Measurements from ENCODE around the gene GSS. TPM values are rescaled to one million over a fixed set of nuclear protein-coding genes. Genes with fewer than 3 reads are reported as not detected.

GSS gene
- 47.2 and 53.1 TPM in 2 replicates for total RNA-seq

DNA sequence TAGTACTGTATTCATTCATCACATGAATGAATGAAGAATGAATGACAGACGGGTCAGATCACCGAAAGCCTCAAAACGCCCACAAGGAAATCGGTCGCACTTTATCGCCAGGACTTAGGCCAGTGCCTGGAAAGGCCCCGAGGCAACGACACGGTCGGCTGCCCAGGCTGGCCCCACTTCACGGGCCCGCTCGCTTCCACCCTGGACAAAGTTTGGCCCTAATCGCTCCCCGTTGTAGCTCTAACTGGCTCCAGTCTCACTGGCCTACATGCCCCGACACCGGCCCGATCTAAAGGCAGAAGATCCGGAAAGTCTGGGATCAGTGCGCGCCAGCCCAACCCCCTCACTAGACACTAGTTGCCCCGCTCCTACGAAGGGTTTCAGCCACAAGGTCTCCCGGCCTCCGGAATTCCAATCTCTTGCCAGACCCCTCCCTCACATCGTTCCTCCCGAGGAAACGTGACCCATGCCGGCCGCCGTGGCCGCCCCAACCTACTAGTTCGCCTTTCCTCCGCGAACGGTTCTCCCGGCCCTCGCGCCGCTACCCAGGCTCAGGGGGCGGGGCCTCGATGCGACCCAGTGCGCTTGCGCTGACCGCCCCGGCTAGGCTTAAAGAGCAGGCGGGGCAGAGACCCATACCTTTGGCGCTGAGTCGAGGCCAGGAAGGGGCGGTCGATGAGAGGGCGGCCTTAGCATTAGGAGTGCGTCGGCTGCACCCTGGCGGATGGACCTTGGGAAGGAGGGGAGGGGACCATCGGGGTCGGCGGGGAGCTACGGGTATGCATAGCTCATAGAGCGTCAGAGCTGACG, at the start of gene GSS, which contains the start of gene MYH7B:
Gene GSS (minus strand): TSS at position 576 of the 810 bp plus-strand sequence. CDS start 3,954 bp downstream, outside the sequence.
Gene MYH7B (plus strand): TSS at position 638 of the 810 bp plus-strand sequence. CDS start 22,138 bp downstream, outside the sequence.
- intact Hi-C loops (cut with micrococcal nuclease) = loop anchor here (1.0 to 10.0 kb wide), 5 partner anchors 81 to 997 kb away; partner anchors contain the start of genes ITCH, NCOA6, SCAND1 and TRPC4AP

DNA sequence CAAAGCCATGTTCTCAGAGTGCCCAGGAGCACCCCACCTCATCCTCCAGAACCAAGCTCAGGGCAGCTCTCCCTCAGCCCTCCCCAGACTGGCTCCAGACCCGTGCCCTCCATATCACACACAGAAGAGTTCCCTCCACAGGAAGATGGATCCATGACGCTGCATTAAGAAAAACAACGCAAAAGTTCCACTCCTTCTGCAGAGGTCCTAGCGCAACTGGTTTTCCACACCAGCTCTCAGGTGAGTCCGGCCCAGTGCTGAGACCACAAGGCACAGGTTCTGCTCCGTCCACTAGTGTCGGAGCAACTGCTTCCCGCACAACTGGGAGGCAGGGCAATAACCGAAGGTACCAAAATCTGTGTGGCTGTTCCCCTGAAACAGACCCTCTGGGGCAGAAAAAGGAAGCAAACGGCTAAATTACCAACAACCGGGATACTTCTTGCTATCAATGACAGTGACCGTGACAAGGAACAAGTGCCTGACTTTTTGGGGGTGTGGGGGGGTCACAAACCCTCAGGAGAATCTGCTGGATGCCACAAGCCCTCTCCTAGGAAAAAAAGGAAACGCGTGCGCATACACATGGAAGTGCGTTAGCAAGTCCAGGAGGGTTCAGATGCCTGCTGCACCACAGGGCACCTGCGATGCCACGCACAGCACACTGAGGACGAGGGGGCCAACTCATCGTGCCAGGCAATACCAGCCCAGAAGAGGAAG, 49.3 kb upstream of the GSS start:
- intact Hi-C loops (cut with micrococcal nuclease) = no loop called here

DNA sequence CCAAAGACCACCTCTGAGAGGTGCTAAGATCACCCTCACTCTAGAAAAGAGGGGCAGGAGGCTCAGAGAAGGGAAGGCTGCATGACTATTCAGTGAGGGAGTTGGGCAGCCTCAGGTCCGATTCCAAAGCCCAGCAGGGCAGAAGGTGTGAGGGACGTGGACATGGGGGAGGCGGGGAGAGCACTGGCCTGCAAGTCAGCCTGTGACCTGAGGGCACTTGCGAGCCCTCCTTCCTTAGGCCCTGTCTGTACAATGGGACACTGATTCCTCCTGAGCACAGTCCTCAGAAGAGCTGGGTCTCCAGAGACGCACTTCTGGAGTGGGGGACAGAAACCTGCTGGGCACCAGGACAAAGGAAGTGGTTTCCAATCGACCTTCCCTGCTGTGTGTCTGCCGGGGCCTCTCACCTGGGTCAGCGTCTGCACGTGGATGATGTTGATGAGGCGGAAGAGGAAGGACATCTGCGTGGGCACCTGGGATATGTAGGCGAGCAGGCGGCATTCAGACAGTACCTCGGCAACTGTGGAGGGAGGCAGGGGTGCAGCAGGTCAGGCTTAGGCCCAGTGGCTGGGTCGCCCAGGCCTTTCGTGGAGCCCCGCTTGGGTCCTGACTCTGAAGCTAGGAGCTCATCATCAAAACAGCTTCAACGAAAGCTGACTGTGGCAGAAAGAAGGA, 48.6 kb upstream of the GSS start:
- intact Hi-C loops (cut with micrococcal nuclease) = no loop called here

DNA sequence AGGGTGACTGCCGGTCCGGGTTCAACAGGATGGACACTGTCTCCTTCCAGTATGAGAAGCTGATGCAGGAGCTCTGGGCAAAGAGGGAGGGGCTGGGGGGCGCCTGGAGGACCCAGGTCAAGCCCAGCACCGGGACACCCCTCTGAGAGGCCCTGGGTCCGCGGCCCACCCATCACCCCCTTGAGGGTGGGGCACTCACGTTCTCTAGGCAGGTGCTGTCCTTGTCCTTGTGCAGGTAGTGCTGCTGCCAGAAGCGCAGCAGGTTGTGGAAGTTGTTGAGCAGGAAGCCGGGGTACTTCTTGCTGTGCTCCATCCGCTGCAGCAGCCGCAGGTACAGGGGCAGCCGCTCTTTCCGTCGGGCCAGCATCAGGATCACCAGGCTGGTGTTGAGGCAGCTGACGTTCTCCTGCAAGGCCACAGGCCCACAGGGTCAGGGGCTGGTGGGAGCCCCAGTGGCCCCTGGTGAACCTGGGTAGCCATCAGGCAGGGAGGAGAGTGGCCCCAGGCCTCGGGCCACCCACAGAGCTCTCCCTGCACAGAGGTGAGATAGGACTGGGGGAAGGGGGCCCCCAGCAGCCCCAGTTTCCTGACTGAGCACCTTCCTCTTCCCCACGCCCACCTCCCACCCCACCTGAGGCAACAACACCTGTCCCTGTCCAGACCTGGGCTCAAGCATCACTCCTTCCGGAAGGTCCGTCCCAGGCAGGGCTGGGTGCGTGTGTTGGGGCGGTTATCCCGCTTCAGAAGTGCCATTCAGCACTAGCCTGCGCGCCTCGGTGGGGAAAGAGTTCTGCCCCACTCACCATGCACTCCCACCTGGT, 47.8 kb upstream of the GSS start:
- intact Hi-C loops (cut with micrococcal nuclease) = no loop called here

DNA sequence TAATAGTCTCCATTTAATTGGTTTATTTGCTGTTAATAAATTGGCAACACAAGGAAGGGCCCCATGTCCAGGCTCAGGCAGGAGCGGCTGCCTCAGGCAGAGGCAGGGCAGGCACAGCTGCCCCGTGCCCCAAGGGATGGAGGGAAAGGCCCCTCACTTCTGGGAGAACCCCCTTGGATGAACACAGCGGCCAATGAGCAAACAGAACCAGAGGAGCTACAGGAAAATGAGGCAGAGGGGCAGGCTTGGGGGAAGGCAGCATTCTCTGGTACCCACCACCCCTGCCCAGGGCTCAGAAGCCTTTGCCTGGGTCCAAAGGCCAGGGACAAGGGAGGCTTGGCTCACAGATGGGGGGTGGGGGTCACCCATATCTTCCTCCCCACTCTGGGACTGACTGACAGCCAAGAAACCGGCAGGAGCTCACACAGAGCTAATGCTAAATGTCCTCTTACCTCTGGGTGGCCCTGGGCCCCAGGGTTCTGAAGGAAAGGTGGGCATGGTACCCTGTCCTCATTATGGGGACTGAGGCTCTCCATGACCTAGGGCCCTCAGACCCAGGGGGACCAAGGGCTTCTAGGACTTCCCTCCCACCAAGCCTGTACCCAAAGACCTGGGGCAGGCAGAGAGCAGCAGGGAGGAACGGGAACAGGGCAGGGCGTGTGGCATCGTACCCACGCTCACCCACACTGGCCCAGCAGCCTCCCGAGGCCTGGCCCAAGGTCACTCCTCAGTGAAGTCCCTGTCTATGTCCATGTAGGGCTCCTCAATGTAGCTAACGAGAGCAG, 47.0 kb upstream of the GSS start:
- intact Hi-C loops (cut with micrococcal nuclease) = no loop called here

DNA sequence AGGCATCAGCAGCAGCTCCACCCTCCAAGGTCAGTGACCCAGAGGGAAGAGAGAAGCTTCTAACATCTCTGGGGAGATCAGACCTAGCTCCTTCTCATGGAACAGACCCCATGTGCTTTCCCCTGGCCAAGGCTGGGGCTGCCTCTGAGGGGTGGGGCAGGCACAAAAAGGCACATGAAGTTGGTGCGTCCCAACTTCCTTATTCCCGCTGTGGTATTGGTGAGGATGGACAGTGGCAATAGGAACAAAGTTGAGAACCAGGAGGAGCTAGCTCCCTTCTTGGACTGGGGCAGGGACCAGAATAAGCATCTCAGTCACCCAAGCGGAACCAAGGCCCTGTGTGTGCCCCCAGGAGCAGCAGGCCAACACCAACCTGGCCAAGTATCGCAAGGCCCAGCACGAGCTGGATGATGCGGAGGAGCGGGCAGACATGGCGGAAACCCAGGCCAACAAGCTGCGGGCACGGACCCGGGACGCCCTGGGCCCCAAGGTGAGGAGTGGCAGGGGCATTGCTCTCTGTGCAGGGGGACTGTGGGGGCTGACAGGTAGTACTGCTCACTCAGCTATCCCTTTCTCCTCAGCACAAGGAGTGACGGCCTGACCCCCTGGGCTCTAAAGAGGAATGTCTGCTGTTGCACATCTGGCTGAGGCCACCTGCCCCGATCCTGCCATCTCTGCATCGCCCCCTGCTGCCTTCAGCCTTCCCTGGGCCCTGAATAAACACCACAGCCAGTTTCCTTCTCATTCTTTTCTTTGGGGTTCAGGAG, 46.2 kb upstream of the GSS start:
- intact Hi-C loops (cut with micrococcal nuclease) = no loop called here

DNA sequence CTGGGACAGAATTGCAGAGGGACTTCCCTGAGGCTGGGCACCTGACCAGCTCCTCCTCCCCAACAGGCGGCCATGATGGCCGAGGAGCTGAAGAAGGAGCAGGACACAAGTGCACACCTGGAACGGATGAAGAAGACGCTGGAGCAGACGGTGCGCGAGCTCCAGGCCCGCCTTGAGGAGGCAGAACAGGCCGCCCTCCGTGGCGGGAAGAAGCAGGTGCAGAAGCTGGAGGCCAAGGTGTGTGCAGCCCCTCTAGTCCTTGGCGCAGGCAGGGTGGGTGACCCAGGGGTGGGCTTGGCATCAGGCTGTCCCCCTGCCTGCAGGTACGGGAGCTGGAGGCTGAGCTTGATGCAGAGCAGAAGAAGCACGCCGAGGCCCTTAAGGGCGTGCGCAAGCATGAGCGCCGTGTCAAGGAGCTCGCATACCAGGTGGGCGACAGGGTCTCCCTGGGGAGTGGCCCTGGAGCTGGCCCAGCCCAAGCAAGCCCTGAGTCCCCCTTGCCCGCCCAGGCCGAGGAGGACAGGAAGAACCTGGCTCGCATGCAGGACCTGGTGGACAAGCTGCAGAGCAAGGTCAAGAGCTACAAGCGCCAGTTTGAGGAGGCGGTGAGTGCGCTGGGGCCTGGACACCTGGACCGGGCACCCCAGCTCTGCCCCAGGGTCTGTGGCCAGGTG, 45.5 kb upstream of the GSS start:
- intact Hi-C loops (cut with micrococcal nuclease) = no loop called here

DNA sequence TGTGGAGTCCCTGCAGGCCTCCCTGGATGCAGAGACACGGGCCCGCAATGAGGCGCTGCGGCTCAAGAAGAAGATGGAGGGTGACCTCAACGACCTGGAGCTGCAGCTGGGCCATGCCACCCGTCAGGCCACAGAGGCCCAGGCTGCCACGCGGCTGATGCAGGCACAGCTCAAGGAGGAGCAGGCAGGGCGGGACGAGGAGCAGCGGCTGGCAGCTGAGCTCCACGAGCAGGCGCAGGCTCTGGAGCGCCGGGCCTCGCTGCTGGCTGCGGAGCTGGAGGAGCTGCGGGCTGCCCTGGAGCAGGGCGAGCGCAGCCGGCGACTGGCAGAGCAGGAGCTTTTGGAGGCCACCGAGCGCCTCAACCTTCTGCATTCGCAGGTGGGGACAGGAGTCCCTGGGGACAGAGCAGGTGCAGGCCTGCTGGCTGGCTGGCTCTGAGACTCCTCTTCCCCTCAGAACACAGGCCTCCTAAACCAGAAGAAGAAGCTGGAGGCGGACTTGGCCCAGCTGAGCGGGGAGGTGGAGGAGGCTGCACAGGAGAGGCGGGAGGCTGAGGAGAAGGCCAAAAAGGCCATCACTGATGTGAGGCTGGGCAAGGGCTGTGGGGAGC, 44.8 kb upstream of the GSS start:
- intact Hi-C loops (cut with micrococcal nuclease) = no loop called here

DNA sequence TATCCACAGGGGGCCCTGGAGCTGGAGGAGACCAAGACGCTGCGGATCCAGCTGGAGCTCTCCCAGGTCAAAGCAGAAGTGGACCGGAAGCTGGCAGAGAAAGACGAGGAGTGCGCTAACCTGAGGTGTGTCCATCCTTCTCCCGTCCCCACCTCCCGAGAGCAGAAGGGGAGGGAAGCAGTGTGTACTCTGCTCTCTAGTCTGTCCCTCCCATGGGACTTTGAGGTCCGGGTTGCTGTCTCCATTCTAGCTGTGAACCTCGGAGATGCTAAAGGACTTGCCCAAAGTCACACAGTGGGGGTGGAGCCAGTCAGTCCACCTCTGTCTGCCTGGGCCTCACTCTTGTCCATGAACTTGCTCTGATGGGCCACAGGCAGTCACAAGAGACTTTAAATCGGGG, 44.2 kb upstream of the GSS start:
- intact Hi-C loops (cut with micrococcal nuclease) = no loop called here

DNA sequence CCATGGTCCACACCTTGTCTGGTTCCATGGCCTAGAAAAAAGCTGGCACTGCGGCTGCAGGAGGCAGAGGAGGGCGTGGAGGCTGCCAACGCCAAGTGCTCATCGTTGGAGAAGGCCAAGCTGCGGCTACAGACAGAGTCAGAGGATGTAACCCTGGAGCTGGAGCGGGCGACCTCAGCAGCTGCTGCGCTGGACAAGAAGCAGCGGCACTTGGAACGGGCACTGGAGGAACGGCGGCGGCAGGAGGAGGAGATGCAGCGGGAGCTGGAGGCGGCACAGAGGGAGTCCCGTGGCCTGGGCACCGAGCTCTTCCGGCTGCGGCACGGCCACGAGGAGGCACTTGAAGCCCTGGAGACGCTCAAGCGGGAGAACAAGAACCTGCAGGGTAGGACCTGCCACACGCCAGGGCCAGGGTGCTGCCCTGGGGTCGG, 43.4 kb upstream of the GSS start:
- intact Hi-C loops (cut with micrococcal nuclease) = no loop called here

DNA sequence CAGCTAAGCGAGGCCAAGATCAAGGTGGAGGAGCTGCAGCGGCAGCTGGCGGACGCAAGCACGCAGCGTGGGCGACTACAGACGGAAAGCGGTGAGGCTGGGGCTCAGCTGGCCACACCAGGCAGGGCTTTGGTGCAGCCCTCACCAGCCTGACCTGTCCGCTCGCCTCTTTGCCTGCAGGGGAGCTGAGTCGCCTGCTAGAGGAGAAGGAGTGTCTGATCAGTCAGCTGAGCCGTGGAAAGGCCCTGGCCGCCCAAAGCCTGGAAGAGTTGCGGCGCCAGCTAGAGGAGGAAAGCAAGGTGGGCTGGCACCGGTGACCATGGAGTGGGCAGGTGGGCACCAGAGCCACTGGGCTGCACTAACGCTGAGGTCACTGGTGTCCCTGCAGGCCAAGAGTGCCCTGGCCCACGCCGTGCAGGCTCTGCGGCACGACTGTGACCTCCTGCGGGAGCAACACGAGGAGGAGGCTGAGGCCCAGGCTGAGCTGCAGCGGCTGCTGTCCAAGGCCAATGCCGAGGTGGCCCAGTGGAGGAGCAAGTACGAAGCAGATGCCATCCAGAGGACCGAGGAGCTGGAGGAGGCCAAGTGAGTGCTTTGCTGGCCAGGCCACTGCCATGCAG, 42.8 kb upstream of the GSS start:
- intact Hi-C loops (cut with micrococcal nuclease) = no loop called here

DNA sequence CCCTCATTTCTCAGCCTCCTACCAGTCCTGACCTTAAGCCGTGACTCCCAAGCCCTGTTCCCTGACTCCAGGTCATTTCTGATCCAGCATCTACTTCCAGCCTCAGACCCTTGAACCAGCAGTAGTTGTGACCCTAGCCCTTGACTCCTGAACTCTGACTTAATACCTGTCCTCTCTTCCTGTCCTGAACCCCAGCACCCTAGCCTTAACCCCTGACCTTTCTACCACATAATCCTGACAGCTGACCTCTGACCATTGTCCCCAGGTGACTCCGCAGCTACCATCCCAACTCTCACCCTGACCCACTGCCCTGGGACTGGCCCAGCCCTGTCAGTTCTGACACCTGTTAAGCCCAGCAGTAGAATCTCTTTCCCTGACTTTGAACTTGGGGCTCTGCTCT, 42.2 kb upstream of the GSS start:
- intact Hi-C loops (cut with micrococcal nuclease) = no loop called here

DNA sequence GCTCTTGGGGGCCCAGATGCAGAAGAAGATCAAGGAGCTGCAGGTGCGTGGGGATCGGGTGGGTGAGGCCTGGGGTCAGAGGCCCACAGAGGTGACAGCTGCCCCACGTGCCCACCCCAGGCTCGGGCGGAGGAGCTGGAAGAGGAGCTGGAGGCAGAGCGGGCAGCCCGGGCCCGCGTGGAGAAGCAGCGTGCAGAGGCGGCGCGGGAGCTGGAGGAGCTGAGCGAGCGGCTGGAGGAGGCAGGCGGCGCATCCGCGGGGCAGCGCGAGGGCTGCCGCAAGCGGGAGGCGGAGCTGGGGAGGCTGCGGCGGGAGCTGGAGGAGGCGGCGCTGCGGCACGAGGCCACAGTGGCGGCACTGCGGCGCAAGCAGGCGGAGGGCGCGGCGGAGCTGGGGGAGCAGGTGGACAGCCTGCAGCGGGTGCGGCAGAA, 41.5 kb upstream of the GSS start:
- intact Hi-C loops (cut with micrococcal nuclease) = no loop called here

DNA sequence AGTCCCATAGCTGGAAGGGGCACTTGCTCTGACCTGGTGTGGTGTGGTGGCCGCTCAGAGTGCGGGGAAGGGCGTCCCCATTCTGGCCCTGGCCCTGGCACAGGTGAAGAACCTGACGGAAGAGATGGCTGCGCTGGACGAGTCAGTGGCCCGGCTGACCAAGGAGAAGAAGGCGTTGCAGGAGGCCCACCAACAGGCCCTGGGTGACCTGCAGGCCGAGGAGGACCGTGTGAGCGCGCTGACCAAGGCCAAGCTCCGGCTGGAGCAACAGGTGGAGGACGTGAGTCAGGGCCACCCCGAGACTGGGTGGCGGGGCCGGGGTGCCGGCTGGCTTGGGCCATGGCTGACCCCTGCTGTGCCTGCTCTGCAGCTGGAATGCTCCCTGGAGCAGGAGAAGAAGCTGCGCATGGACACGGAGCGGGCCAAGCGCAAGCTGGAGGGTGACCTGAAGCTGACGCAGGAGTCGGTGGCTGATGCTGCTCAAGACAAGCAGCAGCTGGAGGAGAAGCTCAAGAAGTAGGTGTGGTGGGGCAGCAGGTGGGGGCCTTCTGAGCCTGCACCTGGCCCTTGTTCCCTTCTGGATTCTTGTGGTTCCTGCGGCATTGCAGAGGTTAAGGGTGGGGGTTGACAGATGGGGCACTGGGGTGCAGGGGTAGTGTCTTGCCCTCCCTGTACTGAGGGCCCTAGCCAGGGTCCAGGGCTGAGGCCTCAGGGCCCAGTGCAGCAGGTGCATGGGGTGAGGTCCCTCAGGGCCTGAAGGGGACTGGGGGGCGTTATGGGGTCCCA, 40.8 kb upstream of the GSS start:
- intact Hi-C loops (cut with micrococcal nuclease) = no loop called here

DNA sequence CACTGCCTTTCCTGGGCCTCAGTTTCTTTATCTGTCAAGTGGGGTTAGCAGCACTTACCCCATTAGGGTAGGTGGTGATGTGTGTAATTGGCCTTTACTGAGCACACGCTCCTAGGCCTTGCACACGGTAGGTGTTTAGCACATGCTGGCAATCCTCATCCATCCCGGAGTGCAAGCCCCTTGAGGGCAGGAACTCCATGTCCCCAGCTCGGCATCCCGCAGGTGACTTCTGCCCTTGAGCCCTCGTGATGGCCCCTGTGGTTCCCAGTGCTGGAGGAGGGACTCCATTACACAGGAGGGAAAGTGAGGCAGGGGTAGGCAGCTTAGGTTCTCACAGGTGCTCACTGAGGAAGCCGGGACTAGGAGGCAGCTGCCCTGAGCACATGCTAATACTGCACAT, 40.1 kb upstream of the GSS start:
- intact Hi-C loops (cut with micrococcal nuclease) = no loop called here

DNA sequence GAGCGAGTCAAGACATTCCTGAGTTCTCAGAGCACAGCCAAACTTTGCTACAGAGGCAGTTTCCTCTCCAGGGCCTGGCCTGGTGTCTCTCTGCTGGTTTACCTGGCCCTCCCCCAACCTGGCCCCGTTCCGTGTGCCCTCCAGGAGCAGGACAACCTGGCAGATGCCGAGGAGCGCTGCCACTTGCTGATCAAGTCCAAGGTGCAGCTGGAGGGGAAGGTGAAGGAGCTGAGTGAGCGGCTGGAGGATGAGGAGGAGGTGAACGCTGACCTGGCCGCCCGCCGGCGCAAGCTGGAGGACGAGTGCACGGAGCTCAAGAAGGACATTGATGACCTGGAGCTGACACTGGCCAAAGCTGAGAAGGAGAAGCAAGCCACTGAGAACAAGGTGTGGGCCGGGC, 39.6 kb upstream of the GSS start:
- intact Hi-C loops (cut with micrococcal nuclease) = no loop called here

DNA sequence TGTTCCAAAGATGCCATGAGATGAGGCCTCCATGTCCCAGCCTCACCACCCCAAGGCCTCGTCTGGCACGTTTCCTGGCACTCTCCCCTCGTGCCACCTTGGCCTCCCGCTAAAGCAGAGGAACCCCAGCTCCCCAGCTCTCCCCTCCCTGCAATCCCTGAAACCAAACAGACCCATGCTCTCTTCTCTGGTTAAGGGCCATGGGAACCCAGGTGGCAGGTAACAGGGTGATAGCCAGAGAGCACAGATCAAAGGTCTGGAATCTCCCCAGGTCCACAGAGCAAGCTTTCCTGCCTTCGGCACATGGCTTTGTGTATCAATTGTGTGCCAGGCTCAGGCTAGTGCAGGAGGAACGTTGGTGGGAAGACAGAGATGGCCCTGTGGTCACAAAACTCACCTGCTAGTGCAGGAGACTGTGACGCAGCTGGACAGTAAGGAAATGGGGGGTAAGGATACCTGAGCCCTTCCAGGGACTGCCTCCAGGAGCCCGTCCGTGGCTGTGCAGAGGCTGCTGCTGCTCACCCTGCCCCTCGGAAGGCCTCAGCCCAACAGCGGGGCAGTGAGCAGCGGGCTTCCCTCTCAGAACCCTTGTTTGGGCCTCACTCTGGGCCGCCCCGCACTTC, 39.0 kb upstream of the GSS start:
- intact Hi-C loops (cut with micrococcal nuclease) = no loop called here
